Prostate gland (tissue), 2 donors: ENCODE data around the gene CHML. TPM values are rescaled to one million over a fixed set of nuclear protein-coding genes. Genes with fewer than 3 reads are reported as not detected.

Experiments
- DNase-seq: peaks from one replicate; pipeline ENCODE4 v3.0.0-alpha.2; 2019; ENCODE audit warnings: low spot score
- H3K27ac ChIP-seq, 2 donors: fragments of 200-600 bp; sonication (generic); 2 replicates each; pipeline ENCODE4 v1.5.1; 2017 to 2019
- H3K27me3 ChIP-seq: fragments of 200-600 bp; sonication (generic); replicated peaks from 2 replicates; pipeline ENCODE4 v1.5.1; 2019; ENCODE audit not compliant: insufficient read depth
- H3K36me3 ChIP-seq, 2 donors: fragments of 200-600 bp; sonication (generic); 1 replicate in 1 of 2; 2 replicates in 1 of 2; pipeline versions ENCODE4 v1.5.1 to v1.8.1; 2017 to 2019
- H3K4me1 ChIP-seq: fragments of 200-600 bp; sonication (generic); replicated peaks from 2 replicates; pipeline ENCODE4 v1.5.1; 2019
- H3K4me3 ChIP-seq, 2 donors: fragments of 200-600 bp; sonication (generic); 2 replicates each; pipeline ENCODE4 v1.5.1; 2017 to 2019
- H3K9me3 ChIP-seq: fragments of 200-600 bp; sonication (generic); 2 replicates; pipeline ENCODE4 v1.5.1; 2017
- CTCF ChIP-seq, 4 experiments: fragments of 200-600 bp in 2 of 4; fragments of 450-650 bp in 2 of 4; sonication (generic) in 2 of 4; IDR thresholded peaks; 1 replicate in 3 of 4; 2 replicates in 1 of 4; pipeline ENCODE4 v1.5.1; 2016 to 2019; ENCODE audit warnings: antibody characterized with exemption in 4 of 4, mild to moderate bottlenecking in 2 of 4, moderate library complexity in 2 of 4
- POLR2A ChIP-seq: fragments of 450-650 bp; IDR thresholded peaks from one replicate; pipeline ENCODE4 v1.6.1; 2016; ENCODE audit warnings: antibody characterized with exemption, mild to moderate bottlenecking
- POLR2AphosphoS5 ChIP-seq: sonication (generic); formaldehyde crosslinking; IDR thresholded peaks from one replicate; pipeline ENCODE4 v1.6.1; 2017; ENCODE audit warnings: antibody characterized with exemption
- WGBS: methylation state at CpG from one replicate; pipeline ENCODE4 v1.1.5; 2018; 5-methylcytosine and 5-hydroxymethylcytosine counted together
- intact Hi-C: fragments of 100-400 bp; cut with DNase I; formaldehyde crosslinking; loops from one replicate; pipeline ENCODE4 v1.14.2; 2022
- total RNA-seq, 2 donors: library from RNA; depleted of rRNA; stranded (reverse); fragments of >200 nt; gene quantifications; one replicate each; pipeline ENCODE4 v1.1.0, GENCODE V29; 2016

The CHML gene
- total RNA-seq, 2 donors from 2014 or later: 3.0 to 18.9 TPM

GRCh38 chr1:241679961-241680360 is 39.8 kb upstream of the CHML start:
- Histone ChIP-seq H3K4me1 (no peaks in the 10 kb centered on the region), H3K4me3 (no peak overlapping the region), H3K9me3 (no peaks in the 10 kb centered on the region), H3K27me3 (no peaks in the 10 kb centered on the region), H3K27ac (no peak overlapping the region), H3K36me3 (no peaks in the 10 kb centered on the region)
- WGBS: 75% methylated on average over 3 of the region's 3 CpGs
- TF ChIP-seq POLR2A (no peak), POLR2AphosphoS5 (no peak)
- intact Hi-C loops: loop anchor here (10.0 kb wide), 1 partner anchor 95 kb away; no protein-coding TSS in a partner anchor
- DNase-seq: no peak

GRCh38 chr1:241679404-241679803 is 39.2 kb upstream of the CHML start:
- no peak for DNase-seq
- 75% methylated on average over 4 of the region's 4 CpGs for WGBS
- intact Hi-C loops: no loop called here
- H3K4me1 ChIP-seq: no peaks in the 10 kb centered on the region
- TF ChIP-seq POLR2A: no peak
- TF ChIP-seq CTCF (IDR thresholded peaks at IDR 0.05): no peak
- TF ChIP-seq POLR2AphosphoS5: no peak
- H3K27ac ChIP-seq: no peak overlapping the region
- H3K27me3 ChIP-seq: no peaks in the 10 kb centered on the region
- H3K36me3 ChIP-seq: no peaks in the 10 kb centered on the region
- H3K9me3 ChIP-seq: no peaks in the 10 kb centered on the region
- no peak overlapping the region for H3K4me3 ChIP-seq

- H3K4me1 ChIP-seq: no peaks in the 10 kb centered on the region
- no peak overlapping the region for H3K27ac ChIP-seq
- H3K36me3 ChIP-seq: no peaks in the 10 kb centered on the region
- H3K9me3 ChIP-seq: no peaks in the 10 kb centered on the region
- TF ChIP-seq CTCF (IDR thresholded peaks at IDR 0.05): no peak
- TF ChIP-seq POLR2A: no peak
- TF ChIP-seq POLR2AphosphoS5: no peak
- intact Hi-C loops: no loop called here
- WGBS: 34% methylated on average over 2 of the region's 2 CpGs
- H3K27me3 ChIP-seq: no peaks in the 10 kb centered on the region
- no peak overlapping the region for H3K4me3 ChIP-seq
- DNase-seq: no peak
Observed at GRCh38 chr1:241678536-241678935, 38.4 kb upstream of the CHML start.

- no peak for TF ChIP-seq POLR2AphosphoS5
- TF ChIP-seq POLR2A: no peak
- no peak for TF ChIP-seq CTCF (IDR thresholded peaks at IDR 0.05)
- H3K4me3 ChIP-seq: no peak overlapping the region
- 80% methylated on average over 5 of the region's 5 CpGs for WGBS
Observed at GRCh38 chr1:241677201-241677600, 37.0 kb upstream of the CHML start.

GRCh38 chr1:241675983-241676382 is 35.8 kb upstream of the CHML start:
- no peak for TF ChIP-seq CTCF (IDR thresholded peaks at IDR 0.05)
- no peak for TF ChIP-seq POLR2AphosphoS5
- no peak for TF ChIP-seq POLR2A
- no peak overlapping the region for H3K4me3 ChIP-seq
- DNase-seq: no peak
- no peaks in the 10 kb centered on the region for H3K36me3 ChIP-seq
- 47% methylated on average over 4 of the region's 4 CpGs for WGBS
- no peak overlapping the region for H3K27ac ChIP-seq
- H3K27me3 ChIP-seq: no peaks in the 10 kb centered on the region
- H3K9me3 ChIP-seq: no peaks in the 10 kb centered on the region
- intact Hi-C loops: no loop called here
- H3K4me1 ChIP-seq: no peaks in the 10 kb centered on the region

More at GRCh38 chr1:241677201-241677600, 37.0 kb upstream of the CHML start:
- intact Hi-C loops: no loop called here
- Histone ChIP-seq H3K9me3 (no peaks in the 10 kb centered on the region), H3K27me3 (no peaks in the 10 kb centered on the region), H3K4me1 (no peaks in the 10 kb centered on the region), H3K27ac (no peak overlapping the region), H3K36me3 (no peaks in the 10 kb centered on the region)
- no peak for DNase-seq
